IMR-90 (cell line): ENCODE data around the gene DNAJC3.
"Not testable (repeated sequence)": the region's sequence is repeated elsewhere in the genome, so short reads cannot be mapped to it uniquely, and the experiment has no call there.

Source experiments
- CEBPB ChIP-seq: IDR thresholded peaks from 2 replicates; pipeline ENCODE4 v1.6.1; 2012; ENCODE audit warnings: low read depth, low read length, improper control_type of control experiment
- FOS ChIP-seq: fragments of 150-350 bp; IDR thresholded peaks from 2 replicates; pipeline ENCODE4 v1.6.1; 2016; ENCODE audit warnings: low read depth, low read length
- MAZ ChIP-seq: IDR thresholded peaks from 2 replicates; pipeline ENCODE4 v1.6.1; 2012; ENCODE audit warnings: low read depth, mild to moderate bottlenecking, low read length, improper control_type of control experiment, moderate library complexity, borderline replicate concordance
- POLR2A ChIP-seq: IDR thresholded peaks from 2 replicates; pipeline ENCODE4 v1.6.1; 2012; ENCODE audit warnings: mild to moderate bottlenecking, low read depth, low read length
- TF ChIP-seq, protein P1 (sequence below): conservative IDR thresholded peaks from 2 replicates; pipeline ENCODE4 v1.5.1; 2012; ENCODE audit warnings: mild to moderate bottlenecking, low read depth, low read length, improper control_type of control experiment
- TF ChIP-seq, protein P2 (sequence below): fragments of 150-350 bp; IDR thresholded peaks from 2 replicates; pipeline ENCODE4 v1.6.1; 2016; ENCODE audit warnings: low read depth, mild to moderate bottlenecking, low read length, moderate library complexity, borderline replicate concordance

DNA sequence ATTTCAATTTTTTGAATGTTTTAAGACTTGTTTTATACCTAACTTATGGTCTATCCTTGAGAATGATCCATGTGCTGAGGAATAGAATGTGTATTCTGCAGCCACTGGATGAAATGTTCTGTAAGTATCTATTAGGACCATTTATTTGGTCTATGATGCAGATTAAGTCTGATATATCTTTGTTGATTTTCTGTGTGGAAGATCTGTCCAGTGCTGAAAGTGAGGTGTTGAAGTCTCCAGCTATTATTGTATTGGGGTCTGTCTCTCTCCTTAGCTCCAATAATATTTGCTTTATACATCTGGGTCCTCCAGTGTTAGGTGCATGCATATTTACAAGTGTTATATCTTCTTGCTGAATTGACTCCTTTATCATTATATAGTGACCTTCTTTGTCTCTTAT lies 9.7 kb upstream of the DNAJC3 start:
- TF ChIP-seq, protein P1, sequence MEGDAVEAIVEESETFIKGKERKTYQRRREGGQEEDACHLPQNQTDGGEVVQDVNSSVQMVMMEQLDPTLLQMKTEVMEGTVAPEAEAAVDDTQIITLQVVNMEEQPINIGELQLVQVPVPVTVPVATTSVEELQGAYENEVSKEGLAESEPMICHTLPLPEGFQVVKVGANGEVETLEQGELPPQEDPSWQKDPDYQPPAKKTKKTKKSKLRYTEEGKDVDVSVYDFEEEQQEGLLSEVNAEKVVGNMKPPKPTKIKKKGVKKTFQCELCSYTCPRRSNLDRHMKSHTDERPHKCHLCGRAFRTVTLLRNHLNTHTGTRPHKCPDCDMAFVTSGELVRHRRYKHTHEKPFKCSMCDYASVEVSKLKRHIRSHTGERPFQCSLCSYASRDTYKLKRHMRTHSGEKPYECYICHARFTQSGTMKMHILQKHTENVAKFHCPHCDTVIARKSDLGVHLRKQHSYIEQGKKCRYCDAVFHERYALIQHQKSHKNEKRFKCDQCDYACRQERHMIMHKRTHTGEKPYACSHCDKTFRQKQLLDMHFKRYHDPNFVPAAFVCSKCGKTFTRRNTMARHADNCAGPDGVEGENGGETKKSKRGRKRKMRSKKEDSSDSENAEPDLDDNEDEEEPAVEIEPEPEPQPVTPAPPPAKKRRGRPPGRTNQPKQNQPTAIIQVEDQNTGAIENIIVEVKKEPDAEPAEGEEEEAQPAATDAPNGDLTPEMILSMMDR = not testable (repeated sequence)
- TF ChIP-seq POLR2A, CEBPB, MAZ, FOS: not testable (repeated sequence)
- TF ChIP-seq, protein P2, sequence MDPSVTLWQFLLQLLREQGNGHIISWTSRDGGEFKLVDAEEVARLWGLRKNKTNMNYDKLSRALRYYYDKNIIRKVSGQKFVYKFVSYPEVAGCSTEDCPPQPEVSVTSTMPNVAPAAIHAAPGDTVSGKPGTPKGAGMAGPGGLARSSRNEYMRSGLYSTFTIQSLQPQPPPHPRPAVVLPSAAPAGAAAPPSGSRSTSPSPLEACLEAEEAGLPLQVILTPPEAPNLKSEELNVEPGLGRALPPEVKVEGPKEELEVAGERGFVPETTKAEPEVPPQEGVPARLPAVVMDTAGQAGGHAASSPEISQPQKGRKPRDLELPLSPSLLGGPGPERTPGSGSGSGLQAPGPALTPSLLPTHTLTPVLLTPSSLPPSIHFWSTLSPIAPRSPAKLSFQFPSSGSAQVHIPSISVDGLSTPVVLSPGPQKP = not testable (repeated sequence)
